ENCODE data around the gene MED13L.
"Not testable (repeated sequence)": the region's sequence is repeated elsewhere in the genome, so short reads cannot be mapped to it uniquely, and the experiment has no call there.

The MED13L gene

GRCh38 chr12:116009805-116010204 lies 267.7 kb downstream of the MED13L start:
- no peak for DNase-seq (ENCODE audit: low spot score)

DNA sequence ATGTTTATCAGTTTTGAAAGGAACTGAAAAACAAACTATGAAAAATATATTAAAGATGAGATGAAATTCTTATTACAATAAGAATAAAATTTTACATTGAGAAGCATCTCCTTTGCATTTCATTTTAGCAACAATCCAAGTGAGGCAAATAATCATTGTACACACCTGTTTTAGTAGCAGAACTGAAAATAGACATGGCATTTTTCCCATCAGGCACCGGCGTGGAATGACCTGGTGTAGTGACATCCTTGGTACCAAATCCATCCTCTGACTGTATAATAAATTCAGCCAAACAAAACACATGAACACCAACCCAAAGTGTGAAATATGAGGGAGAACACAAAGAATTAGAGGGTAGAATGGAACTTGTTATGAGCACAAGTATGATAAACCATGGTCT lies 271.4 kb downstream of the MED13L start:
- DNase-seq (ENCODE audit: low spot score) = no peak

GRCh38 chr12:116002890-116003536 lies 274.5 kb downstream of the MED13L start:
- DNase-seq (ENCODE audit: low spot score) = no peak

GRCh38 chr12:116000252-116000651 lies 277.2 kb downstream of the MED13L start:
- no peak for DNase-seq (ENCODE audit: low spot score)

GRCh38 chr12:115999582-115999981 lies 277.9 kb downstream of the MED13L start:
- DNase-seq (ENCODE audit: low spot score) = no peak

DNA sequence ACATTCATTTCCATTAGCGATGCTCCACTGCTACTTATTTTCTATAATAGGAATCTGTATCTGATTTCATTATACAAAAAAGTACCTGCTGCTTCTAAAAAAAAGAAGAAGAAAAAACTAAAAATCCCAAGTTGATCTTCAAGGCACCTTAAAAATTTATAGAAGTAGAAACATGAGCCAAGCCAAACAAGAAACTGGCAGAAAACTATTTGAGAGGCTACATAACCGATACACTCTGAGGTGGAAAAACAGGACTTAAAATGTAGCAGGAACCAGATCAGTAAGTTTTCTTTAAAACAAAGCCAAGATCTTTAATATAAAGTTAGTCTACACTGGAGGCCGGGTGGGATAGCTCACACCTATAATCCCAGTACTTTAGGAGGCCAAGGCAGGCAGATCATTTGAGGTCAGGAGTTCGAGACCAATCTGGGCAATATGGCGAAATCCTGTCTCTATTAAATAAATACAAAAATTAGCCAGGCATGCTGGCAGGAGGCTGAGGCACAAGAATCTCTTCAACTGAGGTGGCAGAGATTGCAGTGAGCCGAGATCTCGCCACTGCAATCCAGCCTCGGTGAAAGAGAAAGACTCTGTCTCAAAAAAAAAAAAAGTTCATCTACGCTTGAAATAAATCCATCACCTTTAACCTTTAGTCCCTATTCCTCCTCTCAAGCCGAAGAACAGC lies 278.6 kb downstream of the MED13L start:
- DNase-seq (ENCODE audit: low spot score) = no peak

DNA sequence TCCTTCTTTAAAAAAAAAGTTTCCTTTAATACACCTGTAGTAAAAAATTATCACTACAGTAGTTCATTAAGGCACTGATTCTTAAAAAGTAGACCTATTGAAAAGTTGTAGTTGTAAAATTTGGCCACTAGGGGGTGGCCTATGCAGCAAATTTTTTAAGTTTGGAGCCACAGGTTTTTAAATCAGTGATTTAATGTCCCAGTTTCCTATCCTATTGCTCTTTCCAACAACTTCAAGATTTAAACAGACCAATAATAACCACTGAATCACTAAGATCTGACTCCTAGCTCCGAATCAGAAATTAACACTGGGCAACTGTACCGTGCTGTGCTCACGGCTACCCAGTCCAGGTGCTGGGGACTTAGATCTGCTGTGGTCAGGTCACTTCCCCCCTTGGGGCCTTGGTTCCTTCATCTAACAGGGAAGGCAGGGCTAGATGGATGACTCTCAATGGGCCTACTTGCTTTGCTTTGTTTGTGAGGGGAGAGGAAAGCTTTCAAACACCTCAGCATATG lies 279.3 kb downstream of the MED13L start:
- DNase-seq (ENCODE audit: low spot score) = peak; percentile 48

DNA sequence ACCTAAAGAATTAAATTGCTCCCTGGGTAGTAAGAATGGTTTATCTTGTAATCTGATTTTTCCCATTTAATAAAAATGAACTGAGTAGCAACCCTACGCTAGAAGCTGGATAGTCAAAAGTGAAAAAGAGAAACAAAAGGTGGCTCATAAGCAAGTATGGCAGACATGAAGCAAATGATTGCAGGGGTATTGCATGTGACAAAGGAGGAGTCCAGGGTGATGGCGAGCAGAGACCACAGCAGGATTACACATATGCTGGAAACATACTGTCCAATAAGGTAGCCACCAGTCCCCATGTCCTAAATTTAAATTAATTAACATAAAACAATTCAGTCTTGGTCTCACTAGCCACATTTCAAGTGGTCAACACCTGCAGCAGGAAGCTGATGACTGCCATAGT lies 283.8 kb downstream of the MED13L start:
- DNase-seq (ENCODE audit: low spot score) = no peak

GRCh38 chr12:115990241-115990640 lies 287.3 kb downstream of the MED13L start:
- no peak for DNase-seq (ENCODE audit: low spot score)

- DNase-seq (ENCODE audit: low spot score) = no peak
These were observed 288.6 kb downstream of the MED13L start for GRCh38 chr12:115988625-115989563.

DNA sequence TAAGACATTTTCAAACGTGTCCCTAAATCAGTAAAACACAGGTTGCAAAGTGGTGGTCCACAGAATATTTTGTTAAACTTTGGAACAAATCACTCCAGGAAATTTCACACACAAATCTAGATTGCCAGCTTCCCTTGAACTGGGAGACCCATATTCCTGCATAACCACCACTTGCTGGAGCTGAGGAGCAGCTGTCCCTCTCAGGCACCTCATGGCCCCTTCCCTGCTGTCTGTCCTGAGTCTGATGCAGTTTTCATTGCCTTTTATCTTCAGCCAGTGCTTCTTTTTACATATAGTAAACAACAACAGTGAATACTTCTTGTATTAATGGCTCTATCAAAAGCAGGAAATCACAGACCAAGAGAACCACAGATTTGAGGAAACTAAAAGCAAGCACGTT lies 289.3 kb downstream of the MED13L start:
- DNase-seq (ENCODE audit: low spot score) = no peak

- no peak for DNase-seq (ENCODE audit: low spot score)
These were observed 292.9 kb downstream of the MED13L start for GRCh38 chr12:115984616-115985015.

DNA sequence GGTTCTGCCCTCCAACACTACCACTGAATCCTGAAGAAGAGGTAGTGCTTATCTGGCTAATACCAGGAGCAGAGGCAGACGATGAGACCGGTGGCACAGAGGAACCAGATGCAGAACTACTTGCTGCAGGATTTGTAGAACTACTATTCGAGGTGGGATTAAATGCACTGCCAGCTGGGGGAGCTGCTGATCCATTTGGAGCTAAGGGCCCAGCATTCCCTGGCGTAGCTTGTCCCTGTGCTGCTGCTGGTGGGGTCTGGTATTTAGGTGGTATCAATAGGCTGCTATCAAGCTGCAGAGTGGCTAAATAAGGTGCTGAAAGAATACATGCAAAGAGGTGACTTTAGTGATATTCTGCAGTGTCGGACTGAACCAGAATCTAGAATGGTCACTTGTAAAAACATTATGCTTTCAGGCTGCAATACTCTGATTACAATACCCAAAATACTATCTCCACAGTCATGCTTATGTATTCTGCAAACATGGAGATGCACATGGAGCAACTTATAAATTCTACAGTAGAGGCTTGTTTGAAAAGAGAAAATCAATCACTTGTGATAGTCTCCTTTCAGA lies 294.2 kb downstream of the MED13L start:
- no peak for DNase-seq (ENCODE audit: low spot score)

- DNase-seq (ENCODE audit: low spot score) = no peak
These were observed 297.2 kb downstream of the MED13L start for GRCh38 chr12:115980339-115980738.

DNA sequence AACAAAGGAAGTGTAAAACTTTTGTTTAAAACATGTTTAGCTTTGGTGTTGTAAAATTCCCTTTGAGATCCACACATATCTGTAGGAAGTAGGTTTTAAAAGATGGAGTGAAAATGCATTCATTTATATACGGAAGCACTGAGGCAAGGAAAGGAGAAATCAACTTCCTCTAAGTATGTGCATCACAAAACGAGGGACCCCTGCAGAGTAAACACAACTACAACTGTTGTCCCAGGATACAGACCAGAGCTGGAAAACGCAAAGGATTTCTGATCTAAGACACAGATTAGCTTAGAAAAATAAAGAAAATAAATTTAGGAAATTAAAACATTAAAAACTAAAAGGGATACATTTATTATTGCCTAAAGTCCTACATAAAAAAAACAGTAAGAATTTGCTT lies 297.6 kb downstream of the MED13L start:
- no peak for DNase-seq (ENCODE audit: low spot score)

- DNase-seq (ENCODE audit: low spot score) = no peak
These were observed 298.1 kb downstream of the MED13L start for GRCh38 chr12:115979351-115979750.

DNA sequence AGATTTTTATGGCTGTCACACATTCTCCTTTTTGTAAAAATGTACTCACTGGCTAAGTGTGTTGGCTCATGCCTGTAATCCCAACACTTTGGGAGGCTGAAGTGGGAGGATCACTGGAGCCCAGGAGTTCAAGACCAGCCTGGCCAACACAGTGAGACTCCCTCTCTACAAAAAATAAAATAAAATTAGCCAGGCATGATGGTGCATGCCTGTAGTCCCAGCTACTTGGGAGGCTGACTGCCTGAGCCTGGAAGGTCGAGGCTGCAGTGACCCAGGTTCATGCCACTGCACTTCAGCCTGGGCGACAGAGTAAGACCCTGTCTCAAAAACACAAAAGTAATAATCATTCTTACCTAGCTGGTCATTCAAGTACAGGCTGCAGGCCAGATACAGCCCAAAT lies 300.7 kb downstream of the MED13L start:
- not testable (repeated sequence) for DNase-seq (ENCODE audit: low spot score)

DNA sequence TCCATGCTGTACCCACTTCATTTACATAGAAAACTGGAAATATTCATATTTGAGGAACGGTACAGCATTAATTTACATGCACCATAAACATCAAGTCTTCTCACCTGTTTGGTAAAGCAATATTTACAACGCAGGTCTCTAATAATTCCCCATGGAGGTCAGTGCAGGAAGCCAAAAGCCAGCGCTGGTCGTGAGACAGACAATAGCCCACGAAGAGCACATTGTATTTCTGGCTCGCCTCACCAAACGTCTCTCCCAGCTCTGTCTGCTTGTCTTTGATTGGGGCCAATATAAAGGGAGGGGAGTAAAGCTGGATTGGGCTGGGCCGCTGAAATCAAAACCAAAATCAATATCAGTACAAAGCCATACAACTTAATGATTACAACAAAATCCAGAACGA lies 302.1 kb downstream of the MED13L start:
- no peak for DNase-seq (ENCODE audit: low spot score)

DNA sequence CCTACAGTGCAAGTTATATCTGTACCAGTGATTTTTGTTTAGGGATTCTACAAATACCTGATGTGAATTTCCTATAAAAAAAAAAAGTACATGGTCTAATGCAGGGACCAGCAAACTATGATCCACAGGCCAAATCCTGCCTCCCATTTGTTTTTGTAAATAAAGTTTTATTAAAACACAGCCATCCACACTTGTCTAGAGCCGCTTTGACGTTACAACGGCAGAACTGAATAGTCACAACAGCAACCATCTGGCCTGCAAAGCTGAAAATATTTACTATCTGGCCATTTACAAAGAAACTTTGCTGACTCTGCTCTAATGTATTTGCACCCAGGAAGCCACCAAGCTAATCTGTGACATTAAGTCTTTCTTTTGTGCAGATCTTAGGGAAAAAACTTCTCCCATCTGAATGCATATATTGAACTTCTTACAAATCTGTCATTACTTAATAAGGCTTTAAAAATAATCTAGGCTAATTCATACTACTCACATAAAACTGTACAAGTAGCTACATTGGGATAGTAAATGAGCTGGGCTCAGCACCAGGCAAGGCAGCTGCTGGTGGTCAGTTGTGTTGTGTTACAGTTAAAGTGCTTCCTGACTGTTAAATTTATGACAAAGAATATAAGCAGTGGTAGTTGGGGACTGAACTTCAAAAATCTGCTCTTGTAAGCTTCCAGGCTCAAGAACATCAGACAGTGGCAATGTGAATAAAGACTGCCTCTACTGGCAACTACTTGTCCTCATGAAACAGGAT lies 303.3 kb downstream of the MED13L start:
- no peak for DNase-seq (ENCODE audit: low spot score)

DNA sequence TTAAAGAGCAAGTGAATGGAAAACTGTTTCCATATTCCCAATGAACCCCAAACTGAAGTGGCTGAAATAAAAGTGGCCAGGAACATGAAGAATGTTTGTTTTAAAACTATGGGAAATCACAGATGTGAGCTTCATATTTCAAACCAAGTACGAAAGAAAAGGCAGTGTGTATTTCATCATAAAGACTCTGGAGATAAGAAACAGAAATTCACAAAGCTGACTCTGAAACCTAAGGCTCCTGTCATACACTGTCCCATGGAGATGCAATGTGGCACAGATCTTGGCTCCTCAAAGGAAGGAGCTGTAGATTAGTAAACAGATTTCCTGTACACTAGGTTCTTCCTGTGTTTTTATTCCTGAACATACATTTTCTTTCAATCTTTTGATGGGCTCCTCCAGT lies 304.4 kb downstream of the MED13L start:
- DNase-seq (ENCODE audit: low spot score) = no peak

- DNase-seq (ENCODE audit: low spot score) = no peak
These were observed 305.3 kb downstream of the MED13L start for GRCh38 chr12:115972241-115972640.

DNA sequence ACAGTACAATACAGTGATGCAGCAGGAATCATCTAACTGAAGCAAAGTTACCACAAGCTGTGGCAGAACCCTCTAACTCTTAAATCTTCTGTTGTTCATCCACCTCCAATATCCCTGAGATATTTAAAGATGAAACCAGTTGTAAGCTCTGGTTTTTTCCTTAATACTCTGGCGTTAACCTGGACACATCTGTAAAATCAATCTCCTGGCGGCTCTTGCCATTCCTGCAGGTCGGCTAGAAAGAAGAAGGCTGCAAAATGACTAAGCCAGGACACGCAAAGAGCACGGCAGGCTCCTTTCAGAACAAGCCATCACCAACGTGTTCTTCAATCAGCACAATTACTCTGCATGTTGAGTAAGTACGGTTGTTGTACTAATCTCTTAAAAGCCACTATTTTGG lies 309.3 kb downstream of the MED13L start:
- no peak for DNase-seq (ENCODE audit: low spot score)

Measured in kidney capillary endothelial cell (primary cell).